Cardiac muscle cell (in vitro differentiated cells and primary cell): ENCODE data around the gene MGLL. TPM values are rescaled to one million over a fixed set of nuclear protein-coding genes. Genes with fewer than 3 reads are reported as not detected.

Experiments used
- DNase-seq, 2 donors: peaks; one replicate each; pipeline versions ENCODE4 v3.0.0 to v3.0.0-alpha.2; 2010 to 2017; ENCODE audit warnings: low read depth in 1 of 2, low spot score in 1 of 2
- H3K27ac ChIP-seq: fragments of 200-600 bp; sonication (generic); 2 replicates; pipeline ENCODE4 v1.5.1; 2016
- H3K27me3 ChIP-seq: fragments of 200-600 bp; sonication (generic); 2 replicates; pipeline ENCODE4 v1.6.0; 2016; ENCODE audit warnings: control low read depth
- H3K36me3 ChIP-seq: fragments of 200-600 bp; sonication (generic); 2 replicates; pipeline ENCODE4 v1.5.1; 2016; ENCODE audit warnings: control low read depth
- H3K4me1 ChIP-seq: fragments of 200-600 bp; sonication (generic); 2 replicates; pipeline ENCODE4 v1.8.1; 2017; ENCODE audit warnings: low read depth, mild to moderate bottlenecking, mixed run types
- H3K4me3 ChIP-seq: fragments of 200-600 bp; sonication (generic); 2 replicates; pipeline ENCODE4 v1.5.1; 2016; ENCODE audit warnings: mild to moderate bottlenecking
- H3K9me3 ChIP-seq: fragments of 200-600 bp; sonication (generic); 2 replicates; pipeline ENCODE4 v1.5.1; 2017; ENCODE audit warnings: low read depth, mild to moderate bottlenecking, control low read depth
- polyA plus RNA-seq: library from polyadenylated mRNA; unstranded; fragments of >200 nt; fragmentation: Nextera tagmentation; extraction: Ambion mirVana; gene quantifications from 2 replicates; pipeline ENCODE4 v1.2.1, GENCODE V29; 2016
- total RNA-seq: library from RNA; depleted of rRNA; stranded (reverse); fragments of >200 nt; gene quantifications from 2 replicates; pipeline ENCODE4 v1.2.3, GENCODE V29; 2016
- TF ChIP-seq, protein P1 (sequence below): IDR thresholded peaks from 2 replicates; pipeline ENCODE4 v1.5.1; 2012; ENCODE audit warnings: low read depth, mild to moderate bottlenecking, low read length

The MGLL gene
- total and polyA plus RNA-seq, 2 experiments from 2014 or later, result 1.0 TPM

DNA sequence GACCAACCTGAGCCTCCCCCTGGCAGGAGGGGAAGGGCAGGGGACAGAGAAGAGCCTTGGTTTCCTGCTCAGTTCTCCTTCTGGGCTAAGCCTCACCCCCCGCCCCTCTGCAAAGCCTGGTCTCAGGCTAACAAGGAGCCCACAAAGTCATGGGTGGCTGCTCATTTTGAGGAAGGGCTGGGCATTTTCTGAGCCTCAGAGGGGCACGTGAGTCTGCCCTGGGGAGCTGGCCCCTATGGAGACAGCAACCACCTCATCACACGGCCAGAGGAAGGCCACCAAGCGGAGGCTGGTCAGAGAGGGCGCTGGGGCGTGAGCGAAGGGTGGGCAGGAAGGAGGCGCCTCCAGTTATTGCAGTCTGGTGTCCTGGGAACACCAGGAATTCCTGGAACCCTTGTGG, 130.8 kb downstream of the MGLL start:
- no peak for DNase-seq
- no peaks in the 10 kb centered on the region for H3K4me1 ChIP-seq
- no peak overlapping the region for H3K4me3 ChIP-seq
- H3K27me3 ChIP-seq, result no peaks in the 10 kb centered on the region
- H3K27ac ChIP-seq, result no peak overlapping the region
- H3K9me3 ChIP-seq, result no peaks in the 10 kb centered on the region
- TF ChIP-seq, protein P1, sequence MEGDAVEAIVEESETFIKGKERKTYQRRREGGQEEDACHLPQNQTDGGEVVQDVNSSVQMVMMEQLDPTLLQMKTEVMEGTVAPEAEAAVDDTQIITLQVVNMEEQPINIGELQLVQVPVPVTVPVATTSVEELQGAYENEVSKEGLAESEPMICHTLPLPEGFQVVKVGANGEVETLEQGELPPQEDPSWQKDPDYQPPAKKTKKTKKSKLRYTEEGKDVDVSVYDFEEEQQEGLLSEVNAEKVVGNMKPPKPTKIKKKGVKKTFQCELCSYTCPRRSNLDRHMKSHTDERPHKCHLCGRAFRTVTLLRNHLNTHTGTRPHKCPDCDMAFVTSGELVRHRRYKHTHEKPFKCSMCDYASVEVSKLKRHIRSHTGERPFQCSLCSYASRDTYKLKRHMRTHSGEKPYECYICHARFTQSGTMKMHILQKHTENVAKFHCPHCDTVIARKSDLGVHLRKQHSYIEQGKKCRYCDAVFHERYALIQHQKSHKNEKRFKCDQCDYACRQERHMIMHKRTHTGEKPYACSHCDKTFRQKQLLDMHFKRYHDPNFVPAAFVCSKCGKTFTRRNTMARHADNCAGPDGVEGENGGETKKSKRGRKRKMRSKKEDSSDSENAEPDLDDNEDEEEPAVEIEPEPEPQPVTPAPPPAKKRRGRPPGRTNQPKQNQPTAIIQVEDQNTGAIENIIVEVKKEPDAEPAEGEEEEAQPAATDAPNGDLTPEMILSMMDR, result no peak
- H3K36me3 ChIP-seq, result no peaks in the 10 kb centered on the region

DNA sequence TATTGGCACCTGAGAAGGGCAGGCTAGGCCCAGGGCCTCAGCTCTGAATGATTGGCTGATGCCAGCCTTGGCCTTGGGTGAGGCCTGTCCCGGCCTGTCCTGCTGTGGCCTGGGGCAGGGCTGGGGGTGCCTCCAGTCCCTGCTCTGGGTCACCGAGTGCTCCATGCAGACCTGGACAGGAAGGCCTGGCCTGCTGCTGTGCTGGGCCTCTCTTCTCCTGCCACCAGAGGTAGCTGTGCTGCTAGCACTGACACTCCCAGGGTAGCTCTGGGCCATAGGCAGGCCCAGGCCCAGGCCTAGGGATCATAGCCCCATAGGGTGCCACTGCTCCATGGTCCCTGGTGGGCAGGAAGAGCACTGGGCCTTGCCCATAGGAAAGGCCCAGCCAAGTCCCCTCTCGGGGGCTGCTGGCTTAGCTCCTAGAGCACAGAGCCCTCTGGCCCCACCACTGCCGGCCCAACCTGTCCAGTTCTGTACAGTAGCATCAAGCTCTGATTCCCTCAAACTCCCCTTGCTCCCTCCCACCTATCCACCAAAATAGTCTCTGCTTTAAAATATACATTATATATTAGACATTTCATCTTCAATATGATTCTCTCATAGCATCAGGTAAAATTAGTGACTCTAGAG, 131.4 kb downstream of the MGLL start:
- no peak overlapping the region for H3K4me3 ChIP-seq
- DNase-seq, result peak; percentile 64 to 70
- H3K9me3 ChIP-seq, result no peaks in the 10 kb centered on the region
- no peak overlapping the region for H3K27ac ChIP-seq
- no peaks in the 10 kb centered on the region for H3K36me3 ChIP-seq
- H3K27me3 ChIP-seq, result no peaks in the 10 kb centered on the region
- no peaks in the 10 kb centered on the region for H3K4me1 ChIP-seq
- TF ChIP-seq, protein P1, result peak; percentile 69

DNA sequence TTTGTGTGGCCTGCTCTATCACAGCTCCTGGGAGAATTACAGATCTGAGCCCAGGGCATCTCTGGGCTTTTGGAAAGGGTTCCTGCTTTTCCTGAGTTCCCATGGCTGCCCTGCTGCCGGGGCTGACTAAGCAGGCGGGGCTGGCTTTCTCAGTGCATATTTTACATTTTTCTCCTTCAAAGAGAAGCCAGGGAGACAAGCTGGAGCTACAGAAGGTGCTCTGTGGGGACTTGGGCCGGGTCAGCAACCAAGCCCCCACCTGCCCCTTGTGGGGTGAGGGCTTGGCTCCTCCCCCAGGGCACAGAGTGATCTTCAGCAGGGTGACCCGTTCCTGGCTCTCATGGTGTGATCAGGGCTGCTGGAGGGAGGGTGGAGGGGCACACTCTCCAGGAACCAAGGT, 132.2 kb downstream of the MGLL start:
- TF ChIP-seq, protein P1, result no peak
- DNase-seq, result peak in 1 of 2 donors; percentile 65
- Histone ChIP-seq H3K27me3 (no peaks in the 10 kb centered on the region), H3K27ac (no peak overlapping the region), H3K9me3 (no peaks in the 10 kb centered on the region), H3K4me1 (no peaks in the 10 kb centered on the region), H3K4me3 (no peak overlapping the region), H3K36me3 (no peaks in the 10 kb centered on the region)

DNA sequence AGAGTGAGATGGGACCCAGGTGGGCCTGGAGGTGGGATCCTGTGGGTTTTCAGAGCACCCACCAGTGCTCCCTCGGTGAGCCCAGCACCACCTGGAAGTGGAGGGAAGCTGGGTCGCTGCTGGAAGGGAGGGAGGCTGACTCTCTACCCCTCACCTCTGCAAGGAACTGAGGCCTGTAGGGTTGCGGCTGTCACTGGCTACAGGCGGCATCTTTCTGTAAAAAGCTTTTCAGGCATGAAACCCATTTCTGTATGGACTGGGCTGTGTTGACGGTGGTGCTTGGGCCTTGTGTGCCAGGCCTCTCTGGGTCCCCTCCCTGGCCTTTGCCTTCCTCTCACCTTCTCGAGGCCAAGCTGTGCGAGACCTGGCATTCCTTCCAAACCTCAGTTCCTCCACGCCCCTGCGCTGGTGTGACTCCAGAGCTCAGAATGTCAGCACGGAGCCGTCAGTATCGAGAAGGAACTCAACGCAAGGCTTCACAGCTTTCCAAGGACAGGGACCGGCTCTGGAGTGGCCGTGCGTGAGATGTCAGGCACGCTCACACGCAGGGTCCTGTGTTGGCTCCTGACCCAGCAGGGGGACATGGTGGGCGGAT, 133.0 kb downstream of the MGLL start:
- Histone ChIP-seq H3K27me3 (no peaks in the 10 kb centered on the region), H3K9me3 (no peaks in the 10 kb centered on the region), H3K27ac (no peak overlapping the region), H3K4me1 (no peaks in the 10 kb centered on the region), H3K4me3 (no peak overlapping the region), H3K36me3 (no peaks in the 10 kb centered on the region)
- no peak for DNase-seq
- TF ChIP-seq, protein P1, result no peak

DNA sequence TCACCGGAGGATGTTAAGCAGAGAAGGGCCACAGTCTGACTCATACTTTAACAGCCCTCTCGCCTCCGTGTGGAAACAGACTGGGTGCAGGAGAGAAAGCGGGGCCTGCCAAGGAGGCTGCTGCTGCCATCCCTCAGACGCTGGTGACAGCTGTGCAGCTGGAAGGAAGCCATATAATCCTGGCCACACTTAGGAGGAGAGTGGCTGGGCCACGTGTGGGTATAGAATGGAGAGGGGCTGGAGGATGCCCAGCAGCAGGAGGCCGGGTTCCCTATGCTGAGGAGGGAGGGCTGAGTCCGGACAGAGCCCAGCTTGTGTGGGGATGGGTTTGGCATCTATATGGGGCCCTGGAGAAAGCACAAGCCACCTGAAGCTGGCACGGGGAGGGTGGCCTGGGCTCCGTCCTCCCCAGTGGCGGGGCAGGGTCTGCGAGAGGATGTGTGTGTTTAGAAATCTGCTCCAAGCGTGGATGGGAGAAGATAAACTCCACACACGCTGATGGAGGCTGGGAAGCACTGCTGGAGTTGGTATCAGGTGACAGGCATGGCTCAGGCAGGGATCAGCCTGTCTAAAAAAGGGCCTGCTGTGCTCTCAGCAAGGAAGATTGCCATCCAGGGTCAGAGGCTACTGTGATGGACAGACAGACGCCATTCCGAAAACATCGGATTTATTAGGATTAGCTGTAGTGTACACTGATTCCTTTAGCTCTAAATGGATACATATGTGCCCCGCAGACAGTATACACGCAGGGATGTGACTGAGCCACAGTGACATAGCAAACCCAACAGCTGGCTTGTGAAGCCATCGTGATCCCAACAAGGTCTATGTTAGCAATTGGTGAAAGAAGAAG, 133.7 kb downstream of the MGLL start:
- H3K4me1 ChIP-seq, result no peaks in the 10 kb centered on the region
- peak in 1 of 2 donors; percentile 34 for DNase-seq
- no peaks in the 10 kb centered on the region for H3K9me3 ChIP-seq
- no peak overlapping the region for H3K27ac ChIP-seq
- H3K4me3 ChIP-seq, result no peak overlapping the region
- TF ChIP-seq, protein P1, result no peak
- H3K36me3 ChIP-seq, result no peaks in the 10 kb centered on the region
- no peaks in the 10 kb centered on the region for H3K27me3 ChIP-seq
